Endothelial cell (in vitro differentiated cells): Measurements from ENCODE around the gene OTOG. TPM values are rescaled to one million over a fixed set of nuclear protein-coding genes. Genes with fewer than 3 reads are reported as not detected.

ENCODE experiments used
- DNase-seq: peaks from one replicate; pipeline ENCODE4 v3.0.0; 2021; ENCODE audit warnings: low spot score
- H3K27ac Mint-ChIP-seq: one replicate; pipeline ENCODE4 v1.8.0; 2021; ENCODE audit warnings: mixed read lengths, inconsistent platforms; ENCODE audit not compliant: unreplicated experiment
- H3K27me3 Mint-ChIP-seq: one replicate; pipeline ENCODE4 v1.8.0; 2021; ENCODE audit warnings: mild to moderate bottlenecking, moderate library complexity, mixed read lengths, inconsistent platforms; ENCODE audit not compliant: unreplicated experiment
- H3K36me3 Mint-ChIP-seq: one replicate; pipeline ENCODE4 v1.8.0; 2021; ENCODE audit warnings: mild to moderate bottlenecking, low read depth, mixed read lengths, inconsistent platforms; ENCODE audit not compliant: unreplicated experiment
- H3K4me1 Mint-ChIP-seq: one replicate; pipeline ENCODE4 v1.8.0; 2021; ENCODE audit warnings: mild to moderate bottlenecking, mixed read lengths, inconsistent platforms; ENCODE audit not compliant: unreplicated experiment
- H3K4me3 Mint-ChIP-seq: one replicate; pipeline ENCODE4 v1.8.0; 2021; ENCODE audit warnings: mild to moderate bottlenecking, mixed read lengths, inconsistent platforms; ENCODE audit not compliant: unreplicated experiment
- H3K9me3 Mint-ChIP-seq: one replicate; pipeline ENCODE4 v1.8.0; 2021; ENCODE audit warnings: mixed read lengths, inconsistent platforms; ENCODE audit not compliant: unreplicated experiment
- CTCF ChIP-seq: fragments of 200-600 bp; sonication (generic); IDR thresholded peaks from one replicate; pipeline ENCODE4 v1.5.0; 2021; ENCODE audit warnings: antibody characterized with exemption; ENCODE audit not compliant: unreplicated experiment
- total RNA-seq: library from RNA; stranded (reverse); fragmentation: NEBNext Ultra II Directional; extraction: Animal tissue kit (Norgen Biotek cat#: 25700); gene quantifications from one replicate; pipeline ENCODE4 v1.2.1, GENCODE V29; 2021; ENCODE audit not compliant: unreplicated experiment

Gene OTOG
- total RNA-seq, 1 donor from 2014 or later: 0.13 TPM

- H3K36me3 Mint-ChIP-seq: no peaks in the 10 kb centered on the region
- H3K4me1 Mint-ChIP-seq: peaks cover 29% of the 10 kb centered on the region
- H3K27ac Mint-ChIP-seq: no peak overlapping the region
- peaks cover 15% of the 10 kb centered on the region for H3K27me3 Mint-ChIP-seq
- no peak for TF ChIP-seq CTCF
- no peak for DNase-seq
- H3K9me3 Mint-ChIP-seq: no peaks in the 10 kb centered on the region
- H3K4me3 Mint-ChIP-seq: no peak overlapping the region
These were observed 3.4 kb upstream of the OTOG start for GRCh38 chr11:17543574-17544180.

GRCh38 chr11:17544181-17544622 is 2.9 kb upstream of the OTOG start, which contains the start of gene USH1C:
Gene USH1C, minus strand, starts transcription at chr11:17544416. Its CDS starts 109 bp downstream, at chr11:17544307.
- Mint-ChIP-seq H3K27me3 (peaks cover 15% of the 10 kb centered on the region), H3K27ac (peak within 1 kb of the TSS; percentile 65), H3K9me3 (no peaks in the 10 kb centered on the region), H3K4me3 (no peak within 1 kb of the TSS), H3K36me3 (no peaks in the 10 kb centered on the region), H3K4me1 (peaks cover 29% of the 10 kb centered on the region)
- TF ChIP-seq CTCF: no peak
- DNase-seq: peak; percentile 50

- H3K27ac Mint-ChIP-seq: no peak overlapping the region
- no peak for DNase-seq
- H3K36me3 Mint-ChIP-seq: no peaks in the 10 kb centered on the region
- H3K4me1 Mint-ChIP-seq: peaks cover 34% of the 10 kb centered on the region
- peaks cover 18% of the 10 kb centered on the region for H3K27me3 Mint-ChIP-seq
- no peaks in the 10 kb centered on the region for H3K9me3 Mint-ChIP-seq
- no peak overlapping the region for H3K4me3 Mint-ChIP-seq
- no peak for TF ChIP-seq CTCF
These were observed 819 bp upstream of the OTOG start for GRCh38 chr11:17546240-17546639.

- no peaks in the 10 kb centered on the region for H3K9me3 Mint-ChIP-seq
These were observed 873 bp downstream of the OTOG start for GRCh38 chr11:17547932-17548331.

More at GRCh38 chr11:17547932-17548331, 873 bp downstream of the OTOG start:
- Mint-ChIP-seq H3K27ac (no peak overlapping the region), H3K27me3 (peaks cover 15% of the 10 kb centered on the region), H3K4me3 (no peak overlapping the region), H3K4me1 (peaks cover 27% of the 10 kb centered on the region), H3K36me3 (no peaks in the 10 kb centered on the region)
- TF ChIP-seq CTCF: no peak
- DNase-seq: no peak
